Lower leg skin (tissue), 4 donors: Measurements from ENCODE around the gene RPTOR. TPM values are rescaled to one million over a fixed set of nuclear protein-coding genes. Genes with fewer than 3 reads are reported as not detected.

ENCODE experiments used
- DNase-seq, 2 donors: peaks; one replicate each; pipeline ENCODE4 v3.0.0-alpha.2; 2019; ENCODE audit warnings: low spot score in 2 of 2
- H3K4me3 ChIP-seq: fragments of 200-600 bp; sonication (generic); 2 replicates; pipeline ENCODE4 v1.5.1; 2017; ENCODE audit warnings: mild to moderate bottlenecking, low read depth; ENCODE audit not compliant: poor library complexity, severe bottlenecking
- CTCF ChIP-seq, 3 donors: fragments of 450-650 bp; IDR thresholded peaks; one replicate each; pipeline ENCODE4 v1.5.1; 2016; ENCODE audit warnings: antibody characterized with exemption in 3 of 3, mild to moderate bottlenecking in 3 of 3, moderate library complexity in 2 of 3
- POLR2A ChIP-seq, 2 donors: fragments of 450-650 bp; IDR thresholded peaks; one replicate each; pipeline ENCODE4 v1.6.1; 2016 to 2017; ENCODE audit warnings: antibody characterized with exemption in 2 of 2, mild to moderate bottlenecking in 1 of 2, moderate library complexity in 1 of 2
- WGBS, 2 donors: methylation state at CpG; one replicate each; pipeline ENCODE4 v1.1.5; 2018; 5-methylcytosine and 5-hydroxymethylcytosine counted together
- intact Hi-C: fragments of 100-400 bp; cut with DNase I; formaldehyde crosslinking; loops from one replicate; pipeline ENCODE4 v1.15.0; 2023; ENCODE audit warnings: low total_unique reads
- total RNA-seq, 4 donors: library from RNA; depleted of rRNA; stranded (reverse); fragments of >200 nt; gene quantifications; one replicate each; pipeline ENCODE4 v1.1.0, GENCODE V29; 2016

Gene RPTOR
- total RNA-seq, 4 donors from 2014 or later, result 30.7 to 68.2 (median 39.8) TPM

GRCh38 chr17:80950466-80951120 lies 406.0 kb downstream of the RPTOR start:
- H3K4me3 ChIP-seq, result no peak overlapping the region
- no peak for TF ChIP-seq CTCF (IDR thresholded peaks at IDR 0.05)
- TF ChIP-seq POLR2A (IDR thresholded peaks at IDR 0.05), result no peak
- intact Hi-C loops, result no loop called here
- peak in 1 of 2 donors; percentile 64 for DNase-seq
- 89 to 92% methylated on average over 17 of the region's 17 CpGs for WGBS, 2 donors

- TF ChIP-seq CTCF (IDR thresholded peaks at IDR 0.05) (no peak), POLR2A (IDR thresholded peaks at IDR 0.05) (no peak)
- no peak overlapping the region for H3K4me3 ChIP-seq
- DNase-seq, result peak in 1 of 2 donors; percentile 67
- WGBS, 2 donors, result 90 to 92% methylated on average over 37 to 38 of the region's 38 CpGs
- intact Hi-C loops, result no loop called here
Observed at GRCh38 chr17:80951121-80952090, 406.8 kb downstream of the RPTOR start.

- DNase-seq, result peak in 1 of 2 donors; percentile 74
- 87% methylated on average over 15 to 16 of the region's 16 CpGs for WGBS, 2 donors
- intact Hi-C loops, result no loop called here
- TF ChIP-seq CTCF (IDR thresholded peaks at IDR 0.05) (no peak), POLR2A (IDR thresholded peaks at IDR 0.05) (no peak)
- H3K4me3 ChIP-seq, result no peak overlapping the region
Observed at GRCh38 chr17:80952291-80952690, 407.7 kb downstream of the RPTOR start.

- H3K4me3 ChIP-seq, result no peak overlapping the region
- TF ChIP-seq CTCF (IDR thresholded peaks at IDR 0.05) (no peak), POLR2A (IDR thresholded peaks at IDR 0.05) (no peak)
- DNase-seq, result peak in 1 of 2 donors; percentile 82
- intact Hi-C loops, result no loop called here
- 96 to 97% methylated on average over 22 of the region's 22 CpGs for WGBS, 2 donors
Observed at GRCh38 chr17:80953471-80954315, 409.1 kb downstream of the RPTOR start.

GRCh38 chr17:80955078-80955477 lies 410.4 kb downstream of the RPTOR start:
- WGBS, 2 donors, result 79 to 94% methylated on average over 5 of the region's 5 CpGs
- TF ChIP-seq POLR2A (IDR thresholded peaks at IDR 0.05) (no peak), CTCF (IDR thresholded peaks at IDR 0.05) (no peak)
- intact Hi-C loops, result no loop called here
- no peak overlapping the region for H3K4me3 ChIP-seq
- DNase-seq, result no peak
